ENCODE data around the gene FABP1.

Gene FABP1

DNA sequence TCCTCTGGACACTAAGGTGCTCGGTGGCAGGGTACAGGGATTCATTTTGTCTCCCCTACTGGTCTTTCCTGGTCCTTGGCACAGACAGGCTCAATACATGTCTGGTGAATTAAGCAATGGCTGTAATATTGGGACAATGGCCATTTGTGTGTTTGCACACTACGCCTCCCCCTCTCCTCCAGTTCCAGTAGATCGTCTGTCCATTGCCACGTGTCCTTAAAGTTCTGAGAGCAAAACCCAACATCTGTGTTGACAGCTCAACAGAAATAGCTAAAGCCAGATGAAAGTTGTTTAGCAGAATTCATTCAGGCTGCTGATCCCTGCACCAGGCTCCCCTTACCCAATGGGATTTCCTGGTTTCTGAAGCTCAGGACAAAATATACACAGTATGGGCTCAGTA lies 9.0 kb upstream of the FABP1 start:
- no peak for DNase-seq

DNA sequence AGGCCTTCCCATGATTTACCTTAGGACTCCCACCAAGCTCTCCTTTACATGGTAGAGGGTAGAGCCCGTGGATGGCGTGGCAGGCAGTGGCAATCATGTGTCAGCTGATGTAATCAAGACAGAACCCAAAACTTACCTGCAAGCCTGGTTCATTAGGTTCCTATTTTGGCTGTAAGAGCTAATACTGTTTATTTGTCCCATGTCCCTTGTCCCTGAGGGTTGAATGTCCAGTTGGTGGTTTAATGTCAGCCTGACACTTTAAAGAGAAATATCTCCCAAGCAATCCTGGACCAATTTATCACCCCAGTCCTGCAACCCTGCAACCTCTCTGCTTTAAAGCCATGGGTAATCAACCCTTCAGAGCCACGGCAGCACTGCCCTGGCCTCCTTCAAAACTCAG lies 6.0 kb upstream of the FABP1 start:
- DNase-seq = no peak

DNA sequence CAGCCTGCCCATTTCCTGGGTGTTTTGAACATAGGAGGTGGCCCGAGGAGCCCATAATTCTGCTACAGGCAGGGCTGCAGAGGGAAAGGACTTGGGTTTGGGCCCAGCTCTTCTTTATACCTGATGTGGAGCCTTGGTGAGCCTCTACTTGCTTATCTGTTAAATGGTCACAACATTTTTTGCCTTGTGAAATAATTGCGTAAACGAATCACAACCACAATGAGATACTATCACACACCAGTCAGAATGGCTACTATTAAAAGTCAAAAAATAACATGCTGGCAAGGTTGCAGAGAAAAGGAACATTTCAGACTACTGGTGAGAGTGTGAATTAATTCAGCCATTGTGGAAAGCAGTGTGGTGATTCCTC lies 4.1 kb upstream of the FABP1 start:
- no peak for DNase-seq

- no peak for DNase-seq
Observed at GRCh38 chr2:88131201-88131998, 3.5 kb upstream of the FABP1 start.

GRCh38 chr2:88129313-88129959 lies 1.6 kb upstream of the FABP1 start:
- no peak for DNase-seq

DNA sequence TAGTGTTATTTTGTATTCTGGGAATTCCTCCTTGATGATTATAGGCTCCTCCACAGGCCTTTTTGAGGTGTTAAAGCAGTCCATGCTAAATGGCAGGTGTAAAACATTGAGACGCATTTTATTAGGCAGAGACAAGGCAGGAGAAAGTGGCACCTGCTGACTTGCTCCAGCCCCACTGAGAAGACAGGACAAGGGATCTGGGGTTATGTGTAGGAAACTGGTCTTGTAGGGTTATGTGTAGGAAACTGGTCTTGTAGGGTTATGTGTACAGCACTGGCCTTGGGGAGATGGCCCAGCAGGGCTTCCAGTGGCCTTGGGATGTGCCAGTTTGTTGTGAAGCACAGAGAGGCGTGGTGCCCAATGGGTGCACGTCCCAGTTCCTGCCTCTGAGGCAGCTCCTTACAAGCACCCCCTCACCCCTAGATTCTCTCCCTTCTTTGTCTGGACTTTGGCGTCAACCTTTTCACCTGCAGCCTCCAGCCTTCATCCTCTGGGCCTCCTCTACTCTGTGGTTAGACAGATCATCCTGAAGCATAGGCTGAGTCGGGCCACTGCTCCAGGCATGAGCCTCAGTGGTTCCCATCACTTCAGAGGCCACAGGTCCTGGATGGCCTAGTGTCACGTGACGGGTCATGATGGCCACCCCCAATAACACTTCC lies 921 bp upstream of the FABP1 start:
- no peak for DNase-seq

GRCh38 chr2:88127638-88127887 lies 299 bp downstream of the FABP1 start:
- DNase-seq = no peak

- DNase-seq = no peak
Observed at GRCh38 chr2:88126772-88127637, 857 bp downstream of the FABP1 start.

DNA sequence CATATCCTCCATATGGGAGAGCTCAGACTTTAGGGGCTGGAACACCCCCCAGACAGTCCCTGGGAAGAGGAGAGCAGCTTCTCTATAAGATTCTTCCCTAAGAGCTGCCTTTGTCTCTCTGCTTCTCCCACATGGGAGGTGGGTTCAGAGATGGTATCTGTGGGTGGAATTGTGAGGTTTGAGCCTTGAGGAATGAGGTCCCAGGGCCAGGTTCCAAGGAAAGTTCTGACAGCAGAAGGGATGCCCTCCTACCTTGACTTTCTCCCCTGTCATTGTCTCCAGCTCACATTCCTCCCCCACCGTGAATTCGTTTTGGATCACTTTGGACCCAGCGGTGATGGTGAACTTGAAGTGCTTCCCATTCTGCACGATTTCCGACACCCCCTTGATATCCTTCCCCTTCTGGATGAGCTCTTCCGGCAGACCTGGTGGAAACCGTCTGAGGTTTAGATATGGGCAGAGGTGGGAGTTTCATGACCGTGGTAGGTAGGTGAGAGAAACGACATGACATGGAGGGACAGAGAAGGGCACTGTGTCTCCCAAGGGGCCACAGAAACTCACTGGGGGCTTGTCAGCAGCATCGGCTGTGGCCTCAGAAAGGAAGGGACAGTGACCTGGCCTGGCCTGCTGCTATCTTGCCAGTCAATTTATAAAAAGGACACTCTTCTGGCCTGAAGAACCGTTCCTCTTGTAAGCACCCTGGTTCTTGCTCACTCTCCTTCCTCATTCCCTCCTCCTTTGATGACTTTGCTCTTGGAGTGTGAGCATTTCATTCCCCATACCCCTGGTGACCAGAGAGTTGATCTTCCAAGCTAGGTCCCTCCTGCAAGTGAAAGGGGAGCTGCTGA lies 1.7 kb downstream of the FABP1 start:
- no peak for DNase-seq

DNA sequence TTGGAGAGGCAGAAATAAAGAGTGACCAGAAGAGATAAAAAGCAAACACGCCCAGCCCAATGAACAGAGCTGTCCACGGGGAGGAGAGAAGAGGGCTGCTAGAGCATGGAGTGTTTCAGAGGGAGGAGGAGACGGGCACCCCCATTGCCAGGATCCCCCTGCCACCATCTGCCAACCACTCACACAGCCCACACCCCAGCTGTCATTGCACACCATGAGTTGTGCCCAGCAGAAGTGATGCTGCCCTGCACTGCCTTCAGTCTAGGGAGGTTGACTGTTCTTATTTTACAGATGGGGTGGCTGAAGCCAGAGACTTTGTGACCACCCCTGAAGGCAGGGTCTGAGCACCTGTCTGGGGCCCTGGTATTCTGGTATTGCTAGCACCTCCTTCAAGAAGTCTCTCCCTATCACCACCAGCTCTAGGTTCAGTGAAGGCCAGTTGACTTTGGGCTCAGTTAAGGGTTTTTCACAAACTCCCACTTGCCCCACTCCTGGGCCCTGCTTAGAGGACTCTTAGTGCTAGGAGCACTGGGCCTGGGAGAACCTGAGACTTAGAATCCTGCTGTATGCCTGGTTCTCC lies 2.4 kb downstream of the FABP1 start:
- no peak for DNase-seq

DNA sequence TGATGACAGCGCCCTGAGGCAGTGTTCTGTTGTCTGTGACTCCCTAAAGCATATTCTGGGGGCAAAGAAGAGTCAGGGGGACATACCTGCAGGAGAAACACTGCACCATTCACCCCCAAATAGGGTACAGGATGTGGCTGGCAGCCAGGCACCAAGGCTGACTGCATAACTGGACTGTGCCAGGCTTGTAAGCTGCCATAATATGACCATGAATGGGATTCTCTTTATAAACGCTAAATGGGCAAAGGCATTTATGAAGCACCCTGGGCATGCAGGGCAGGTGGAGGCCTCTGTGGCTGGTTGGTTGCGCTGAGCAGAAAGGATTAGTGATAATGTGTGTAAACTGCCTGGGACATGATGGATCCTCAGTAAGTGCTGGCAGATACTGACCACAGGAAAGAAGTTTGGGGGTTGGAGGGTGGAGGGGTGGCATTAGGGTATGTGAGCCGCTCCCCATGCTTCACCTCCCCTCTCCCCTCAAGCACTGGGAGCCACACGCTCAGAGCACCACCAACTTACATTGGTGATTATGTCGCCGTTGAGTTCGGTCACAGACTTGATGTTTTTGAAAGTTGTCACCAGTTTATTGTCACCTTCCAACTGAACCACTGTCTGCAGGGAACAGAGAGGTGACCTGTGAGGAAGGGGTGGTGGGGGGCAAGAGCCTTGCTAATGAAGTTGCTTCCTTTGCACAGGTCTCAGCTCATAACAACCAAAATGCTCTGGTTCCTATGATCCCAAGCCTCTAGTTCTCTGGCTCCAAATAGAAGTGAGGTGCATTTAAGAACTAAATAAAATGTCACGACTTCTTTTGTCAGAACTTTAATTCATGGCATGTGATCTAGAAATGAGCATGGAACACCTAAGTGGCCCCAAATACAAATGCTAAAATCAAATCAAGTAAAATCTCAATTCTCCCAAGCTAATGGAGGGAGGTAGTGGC lies 3.6 kb downstream of the FABP1 start:
- no peak for DNase-seq

DNA sequence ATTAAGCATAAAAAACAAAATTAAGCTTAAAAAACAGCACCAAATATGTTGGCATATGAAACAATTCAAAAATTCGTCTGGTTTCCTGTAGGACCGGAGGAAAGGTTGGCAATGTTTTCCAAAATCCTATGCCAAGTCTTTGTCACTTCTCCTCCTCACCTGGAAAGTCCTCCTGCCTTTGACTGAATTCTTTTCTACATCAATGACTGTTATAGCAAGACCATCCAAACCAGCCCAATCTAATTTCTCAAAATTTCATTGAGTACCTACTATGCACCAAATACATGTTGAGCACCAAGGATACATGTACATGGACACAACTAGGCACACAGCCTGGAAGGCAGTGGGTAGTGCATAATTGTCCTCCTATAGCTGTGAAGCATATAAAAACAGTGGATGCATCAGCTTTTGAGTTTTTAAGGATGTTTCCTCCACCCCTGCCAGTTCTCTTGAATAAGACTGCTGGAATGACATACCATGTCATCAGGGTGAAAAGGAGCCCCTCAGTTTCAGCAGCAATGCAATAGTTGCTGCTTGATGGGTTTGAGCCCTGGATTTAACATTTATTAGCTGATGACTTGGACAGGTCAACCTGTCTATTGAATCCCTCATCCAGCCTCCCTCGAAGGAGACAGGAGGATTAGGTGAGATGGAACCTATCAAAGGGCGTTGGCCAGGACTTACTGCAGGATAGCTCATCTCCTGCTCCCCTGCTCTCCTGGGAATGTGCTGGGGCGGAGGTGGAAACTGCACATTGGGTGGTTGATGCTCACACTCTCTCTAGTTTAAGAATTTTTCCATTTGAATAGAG lies 4.5 kb downstream of the FABP1 start:
- DNase-seq = no peak

DNA sequence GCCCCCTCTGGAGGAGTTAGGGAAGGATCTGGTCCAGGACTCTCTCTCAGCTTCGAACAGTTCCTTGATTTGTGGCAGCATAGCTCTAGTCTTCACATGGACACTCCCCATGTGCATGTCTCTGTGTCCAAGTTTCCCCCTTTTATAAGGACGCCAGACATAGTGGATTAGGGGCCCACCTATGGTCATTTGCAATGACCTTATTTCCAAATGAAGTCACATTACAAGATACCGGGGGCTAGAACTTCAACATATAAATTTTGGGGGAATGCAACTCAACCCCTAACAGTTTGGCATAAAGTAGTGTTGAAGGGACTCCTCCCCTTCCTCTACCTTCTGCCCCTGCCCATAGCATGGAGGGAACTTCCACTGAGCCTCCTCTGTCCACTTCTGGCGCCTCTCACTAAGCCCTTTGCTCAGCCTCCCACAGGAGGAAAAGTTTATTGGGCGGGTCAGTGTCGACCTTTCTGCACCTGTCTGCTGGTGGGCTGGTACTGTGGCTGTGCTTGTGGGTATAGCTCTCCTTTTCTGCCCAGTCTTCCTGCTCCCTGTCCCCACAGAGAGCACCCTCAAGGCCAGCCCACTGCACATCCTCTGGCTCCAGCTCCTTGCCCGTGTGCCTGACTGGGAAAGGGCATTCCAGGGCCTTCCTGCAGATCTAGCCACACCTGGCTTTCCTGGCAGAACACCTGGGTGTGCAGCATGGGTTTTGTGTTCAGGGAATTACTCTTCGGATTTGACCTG lies 5.5 kb downstream of the FABP1 start:
- no peak for DNase-seq

GRCh38 chr2:88121678-88122077 lies 6.2 kb downstream of the FABP1 start:
- no peak for DNase-seq

DNA sequence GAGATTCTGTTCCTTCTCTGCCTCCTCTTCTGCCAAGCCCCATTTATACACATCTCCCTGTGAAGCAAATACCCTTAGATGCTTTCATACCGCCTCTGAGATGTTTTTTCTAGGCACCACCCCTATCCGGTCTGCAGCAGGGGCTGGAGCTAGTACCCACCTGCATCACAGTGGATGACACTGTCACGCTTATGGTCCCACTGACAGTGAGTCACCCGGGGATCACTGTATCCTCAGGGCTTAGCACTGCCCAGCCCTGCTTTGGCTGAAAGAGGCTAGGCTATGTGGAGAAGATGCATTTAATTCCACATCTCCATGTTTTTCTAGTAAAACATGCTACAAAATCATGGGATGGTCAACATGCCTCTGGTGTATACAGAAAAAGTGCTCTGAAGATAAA lies 9.9 kb downstream of the FABP1 start:
- DNase-seq = no peak

DNA sequence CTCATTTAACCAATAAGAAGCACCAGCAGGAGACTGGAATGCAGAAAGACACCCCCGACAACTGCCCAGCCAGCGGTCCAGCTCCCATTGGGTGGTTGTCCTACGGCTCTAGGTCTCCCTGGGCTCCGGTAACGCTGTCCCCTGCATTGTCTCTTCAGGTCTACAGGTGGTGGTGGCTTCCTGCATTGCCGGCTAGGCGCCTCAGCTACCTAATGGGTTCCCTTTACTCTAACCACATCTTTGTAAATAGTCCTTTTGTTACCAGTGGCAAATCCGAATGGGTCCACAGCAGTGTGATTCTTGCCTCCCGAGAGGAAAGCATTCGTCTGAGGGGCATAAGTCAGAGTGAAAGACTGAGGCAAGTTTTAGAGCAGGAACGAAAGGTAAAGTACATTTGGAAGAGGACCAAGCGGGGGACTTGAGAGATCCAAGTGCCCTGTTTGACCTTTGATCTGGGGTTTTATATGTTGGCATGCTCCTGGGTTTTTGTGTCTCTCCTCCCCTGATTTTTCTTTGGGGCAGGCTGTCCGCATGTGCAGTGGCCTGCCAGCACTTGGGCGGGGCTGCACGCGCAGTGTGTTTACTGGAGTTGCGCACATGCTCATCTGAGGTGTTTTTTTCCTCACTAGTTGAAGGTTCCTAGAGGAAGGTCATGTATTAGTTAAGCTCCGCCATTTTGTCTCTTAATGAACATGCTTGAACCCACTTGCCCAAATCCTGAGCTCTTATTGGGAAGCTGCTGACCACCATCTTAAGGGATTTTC lies 11.0 kb downstream of the FABP1 start:
- DNase-seq = no peak

DNA sequence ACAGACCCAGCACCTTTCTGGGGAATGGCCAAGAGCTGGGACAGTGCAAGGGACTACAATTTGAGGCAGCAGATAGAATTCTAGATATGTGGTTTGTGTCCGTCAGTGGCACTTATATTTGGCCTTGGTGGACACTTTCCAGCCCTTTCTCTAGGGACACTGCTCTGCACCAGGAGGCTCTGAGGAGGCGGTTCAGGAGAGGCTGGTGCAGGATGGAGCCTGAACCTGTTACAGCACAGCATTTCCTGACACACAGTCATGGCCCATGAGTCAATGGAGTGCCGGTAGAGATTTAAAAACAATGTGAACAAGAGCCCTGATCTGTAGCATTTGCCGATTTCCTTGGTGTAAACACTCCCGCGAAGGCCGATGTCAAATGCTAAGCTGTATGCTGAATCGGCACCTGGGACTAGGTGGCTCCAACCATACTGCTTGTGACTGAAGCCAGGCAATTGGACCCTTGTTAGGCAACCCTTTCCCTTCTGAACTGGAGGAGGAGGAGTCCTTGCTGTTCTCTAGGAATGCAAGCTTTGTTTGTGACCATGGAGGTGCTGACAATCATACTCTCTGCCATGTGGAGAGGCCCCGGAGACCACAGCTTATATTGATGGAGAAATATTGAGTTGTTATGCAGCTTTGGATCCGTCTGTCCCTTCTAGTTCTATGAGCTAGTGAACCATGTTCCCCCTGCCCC lies 11.9 kb downstream of the FABP1 start:
- no peak for DNase-seq

GRCh38 chr2:88114889-88115288 lies 13.0 kb downstream of the FABP1 start:
- no peak for DNase-seq

All from SIG-M5 (cell line).